Right lobe of liver (tissue), 6 donors: ENCODE results near the gene DIP2C. TPM values are rescaled to one million over a fixed set of nuclear protein-coding genes. Genes with fewer than 3 reads are reported as not detected.
A peak's percentile ranks its signal among the peaks of the same experiment; 100 is the strongest.

Experiments
- ATAC-seq, 4 donors: fragments of 200-7000 bp; cut with Tn5 transposase; one replicate each; pipeline ENCODE4 v1.9.1; 2020; ENCODE audit warnings: mild to moderate bottlenecking in 4 of 4, moderate library complexity in 4 of 4
- DNase-seq, 3 donors: peaks; one replicate each; pipeline ENCODE4 v3.0.0-alpha.2; 2020
- H3K27ac ChIP-seq, 3 donors: fragments of 200-600 bp; one replicate each; pipeline ENCODE4 v1.8.0; 2022
- H3K27me3 ChIP-seq, 2 donors: fragments of 200-600 bp; one replicate each; pipeline ENCODE4 v1.8.0; 2022
- H3K36me3 ChIP-seq, 4 donors: fragments of 200-600 bp; sonication (generic) in 1 of 4; one replicate each; pipeline versions ENCODE4 v1.5.1 to v1.8.0; 2017 to 2022; ENCODE audit warnings: control low read depth in 1 of 4
- H3K4me1 ChIP-seq, 4 donors: fragments of 200-600 bp; sonication (generic) in 1 of 4; one replicate each; pipeline versions ENCODE4 v1.5.1 to v1.8.0; 2017 to 2022; ENCODE audit warnings: control low read depth in 1 of 4
- H3K4me3 ChIP-seq, 3 donors: fragments of 200-600 bp; one replicate each; pipeline ENCODE4 v1.8.0; 2022
- H3K9me3 ChIP-seq, 4 donors: fragments of 200-600 bp; sonication (generic) in 1 of 4; one replicate each; pipeline versions ENCODE4 v1.5.1 to v1.8.0; 2017 to 2022; ENCODE audit warnings: control low read depth in 1 of 4
- CTCF ChIP-seq, 4 donors: fragments of 200-600 bp in 3 of 4; fragments of 450-650 bp in 1 of 4; IDR thresholded peaks; one replicate each; pipeline versions ENCODE4 v1.5.1 to v1.8.0; 2016 to 2022; ENCODE audit warnings: antibody characterized with exemption in 4 of 4, mild to moderate bottlenecking in 2 of 4
- POLR2A ChIP-seq: fragments of 450-650 bp; IDR thresholded peaks from one replicate; pipeline ENCODE4 v1.6.1; 2017; ENCODE audit warnings: antibody characterized with exemption, mild to moderate bottlenecking
- WGBS: methylation state at CpG from one replicate; pipeline ENCODE4 v1.1.6; 2018; ENCODE audit warnings: low coverage, low lambda C conversion rate; ENCODE audit not compliant: insufficient coverage; ENCODE audit errors: missing lambda C conversion rate; 5-methylcytosine and 5-hydroxymethylcytosine counted together
- intact Hi-C, 2 donors: fragments of 100-400 bp; cut with DNase I; formaldehyde crosslinking; loops; one replicate each; pipeline versions ENCODE4 v1.11.2 to v1.14.1; 2022
- total RNA-seq, 6 experiments: library from RNA; depleted of rRNA in 2 of 6; stranded (reverse); fragments of >200 nt in 2 of 6; fragmentation: NEBNext Ultra II Directional in 3 of 6; extraction: Animal tissue kit (Norgen Biotek cat#: 25700) in 3 of 6; gene quantifications; one replicate each; pipeline versions ENCODE4 v1.1.0 to v1.2.4, GENCODE V29; 2016 to 2023
- donor health status: DM: no; HTN: yes; CAD: no.
- donor health status: DM: no; HTN: no; CAD: no.
- donor health status: DM: no; HTN: no; CAD: no.
- donor health status: DM: no; HTN: yes; CAD: no.
- donor health status: DM: no; HTN: yes; CAD: no.

DIP2C gene
- total RNA-seq, 6 experiments from 2014 or later, result 8.0 to 13.5 (median 11.7) TPM

- WGBS, result 90% methylated on average over 5 of the region's 8 CpGs
- intact Hi-C loops, result no loop called here
- no peaks in the 10 kb centered on the region for H3K4me1 ChIP-seq
Measured at GRCh38 chr10:456486-456885, 233.0 kb downstream of the DIP2C start.

DNA sequence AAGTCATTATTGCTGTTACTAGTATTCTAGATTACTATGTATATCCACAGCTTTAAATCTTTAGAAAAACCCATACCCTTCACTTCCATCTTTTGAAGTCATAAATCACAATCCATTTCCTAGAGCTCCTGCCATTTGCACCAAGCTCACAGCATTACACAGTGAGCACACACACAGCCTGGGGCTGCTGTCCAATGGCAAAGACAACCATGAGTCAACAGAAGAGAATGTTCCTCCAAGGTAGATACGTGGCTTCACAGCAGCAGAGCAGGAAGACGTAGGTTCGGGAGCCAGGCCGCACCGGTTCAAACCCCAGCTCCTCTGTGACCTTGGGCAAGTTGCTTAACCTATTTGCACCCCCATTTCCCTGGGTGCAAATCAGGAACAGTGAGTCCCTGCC, 234.6 kb downstream of the DIP2C start:
- DNase-seq (no peak), ATAC-seq (peak in 1 of 4 donors; percentile 72)
- Histone ChIP-seq H3K36me3 (no peaks in the 10 kb centered on the region), H3K4me3 (no peak overlapping the region), H3K9me3 (no peaks in the 10 kb centered on the region), H3K27me3 (no peaks in the 10 kb centered on the region), H3K4me1 (no peaks in the 10 kb centered on the region), H3K27ac (no peak overlapping the region)
- TF ChIP-seq POLR2A (no peak), CTCF (IDR thresholded peaks at IDR 0.05) (no peak)
- 82% methylated on average over 5 of the region's 5 CpGs for WGBS
- intact Hi-C loops, result no loop called here

More at GRCh38 chr10:456486-456885, 233.0 kb downstream of the DIP2C start:
- Histone ChIP-seq H3K27ac (no peak overlapping the region), H3K9me3 (no peaks in the 10 kb centered on the region), H3K36me3 (no peaks in the 10 kb centered on the region), H3K27me3 (no peaks in the 10 kb centered on the region), H3K4me3 (no peak overlapping the region)
- ATAC-seq (no peak), DNase-seq (no peak)
- TF ChIP-seq CTCF (IDR thresholded peaks at IDR 0.05), result no peak
- no peak for TF ChIP-seq POLR2A

- TF ChIP-seq POLR2A (no peak), CTCF (IDR thresholded peaks at IDR 0.05) (no peak)
- Histone ChIP-seq H3K4me3 (no peak overlapping the region), H3K9me3 (no peaks in the 10 kb centered on the region), H3K27me3 (no peaks in the 10 kb centered on the region), H3K27ac (no peak overlapping the region), H3K4me1 (no peaks in the 10 kb centered on the region), H3K36me3 (no peaks in the 10 kb centered on the region)
- WGBS, result 94% methylated on average over 2 of the region's 3 CpGs
- no peak for DNase-seq
- intact Hi-C loops, result no loop called here
- no peak for ATAC-seq
Measured at GRCh38 chr10:453647-454046, 235.8 kb downstream of the DIP2C start.

DNA sequence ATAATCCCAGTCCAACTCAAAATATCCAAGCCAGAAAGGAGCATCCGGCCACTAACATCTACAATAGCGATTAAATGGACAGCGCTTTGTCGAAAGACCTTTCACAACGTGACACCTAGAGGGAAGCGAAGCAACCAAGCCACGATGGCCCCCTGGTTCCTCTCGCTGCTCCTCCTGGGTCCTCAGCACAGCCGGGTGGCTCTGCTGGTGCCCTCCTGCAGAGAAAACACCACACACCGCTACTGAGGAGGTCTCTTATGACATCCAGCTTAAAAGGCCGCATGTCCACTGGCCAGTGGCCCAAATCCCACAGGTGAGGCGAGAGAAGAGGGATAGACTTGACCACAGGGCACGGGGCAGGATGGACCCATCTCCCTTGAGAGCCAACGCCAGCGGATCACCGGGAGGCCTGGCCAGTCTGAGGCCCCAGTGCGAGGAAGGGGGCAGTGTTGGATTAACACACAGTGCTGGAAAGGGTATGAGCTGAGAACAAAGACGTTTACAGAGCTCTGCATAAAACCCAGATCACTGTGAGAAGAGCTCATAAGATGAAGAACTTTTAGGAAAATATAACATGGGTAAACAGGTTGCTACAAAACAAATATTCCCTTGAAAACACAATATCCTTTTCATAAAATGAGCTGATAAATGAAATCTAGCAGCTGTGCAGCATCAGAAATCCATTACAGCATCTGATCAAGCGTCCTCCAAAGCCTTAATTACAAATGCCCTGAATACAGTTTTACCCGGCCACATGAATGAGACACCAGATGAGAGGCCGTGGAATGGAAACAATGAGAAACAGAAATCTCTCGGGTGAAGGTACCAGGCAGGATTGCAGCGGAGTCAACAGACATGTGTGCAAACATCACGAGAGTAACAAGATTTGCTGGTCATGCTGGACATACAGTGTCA, 236.7 kb downstream of the DIP2C start:
- no peak for DNase-seq
- TF ChIP-seq CTCF (IDR thresholded peaks at IDR 0.05) (no peak), POLR2A (no peak)
- no peaks in the 10 kb centered on the region for H3K27me3 ChIP-seq
- H3K4me1 ChIP-seq, result no peaks in the 10 kb centered on the region
- no peaks in the 10 kb centered on the region for H3K36me3 ChIP-seq
- no peak overlapping the region for H3K27ac ChIP-seq
- intact Hi-C loops, result no loop called here
- 91% methylated on average over 19 of the region's 24 CpGs for WGBS
- no peak for ATAC-seq
- H3K9me3 ChIP-seq, result no peaks in the 10 kb centered on the region
- H3K4me3 ChIP-seq, result no peak overlapping the region
